Mesothelial cell of epicardium (in vitro differentiated cells): ENCODE measurements around the gene HPSE2. TPM values are rescaled to one million over a fixed set of nuclear protein-coding genes. Genes with fewer than 3 reads are reported as not detected.

Experiments
- DNase-seq, 2 experiments: peaks; one replicate each; pipeline ENCODE4 v3.0.0; 2021; ENCODE audit warnings: low spot score in 2 of 2; ENCODE audit not compliant: unreplicated experiment in 2 of 2
- H3K27ac Mint-ChIP-seq: 2 replicates; pipeline ENCODE4 v1.8.0; 2021; ENCODE audit warnings: mixed read lengths
- H3K27me3 Mint-ChIP-seq: 2 replicates; pipeline ENCODE4 v1.8.0; 2021; ENCODE audit warnings: low read depth, mixed read lengths
- H3K36me3 Mint-ChIP-seq: 2 replicates; pipeline ENCODE4 v1.8.0; 2021; ENCODE audit warnings: mixed read lengths
- H3K4me1 Mint-ChIP-seq: 2 replicates; pipeline ENCODE4 v1.8.0; 2021; ENCODE audit warnings: mixed read lengths
- H3K4me3 Mint-ChIP-seq: 2 replicates; pipeline ENCODE4 v1.8.0; 2021; ENCODE audit warnings: mild to moderate bottlenecking, moderate library complexity, mixed read lengths
- H3K9me3 Mint-ChIP-seq: 2 replicates; pipeline ENCODE4 v1.8.0; 2021; ENCODE audit warnings: mixed read lengths
- total RNA-seq: library from RNA; stranded (reverse); gene quantifications from 3 replicates; pipeline ENCODE4 v1.2.1, GENCODE V29; 2021
- TF ChIP-seq, protein P1 (sequence below): fragments of 200-600 bp; sonication (generic); IDR thresholded peaks from one replicate; pipeline ENCODE4 v1.5.0; 2021; ENCODE audit warnings: antibody characterized with exemption; ENCODE audit not compliant: unreplicated experiment

HPSE2 gene
- total RNA-seq, 1 donor from 2014 or later = 2.3 TPM

DNA sequence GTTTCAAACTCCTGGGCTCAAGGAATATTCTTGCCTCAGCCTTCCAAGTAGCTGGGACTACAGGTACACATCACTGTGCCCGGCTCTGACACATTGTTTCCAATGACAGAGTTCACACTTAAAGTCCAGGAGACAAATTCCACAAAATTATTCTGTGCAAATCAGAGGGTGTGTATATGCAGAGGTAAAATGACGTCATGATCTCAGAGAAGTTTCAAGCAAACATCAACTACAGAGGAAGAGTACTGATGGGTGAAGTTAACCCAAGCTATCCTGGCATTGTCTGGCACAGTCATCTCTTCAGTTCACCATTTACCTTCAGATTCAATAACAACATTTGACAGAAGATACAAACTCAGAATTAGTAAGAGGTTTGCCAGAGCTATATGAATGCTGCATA is 388.9 kb downstream of the HPSE2 start:
- no peak for DNase-seq
- H3K36me3 Mint-ChIP-seq = no peaks in the 10 kb centered on the region
- H3K27ac Mint-ChIP-seq = no peak overlapping the region
- no peaks in the 10 kb centered on the region for H3K4me1 Mint-ChIP-seq
- H3K4me3 Mint-ChIP-seq = no peak overlapping the region
- TF ChIP-seq, protein P1, sequence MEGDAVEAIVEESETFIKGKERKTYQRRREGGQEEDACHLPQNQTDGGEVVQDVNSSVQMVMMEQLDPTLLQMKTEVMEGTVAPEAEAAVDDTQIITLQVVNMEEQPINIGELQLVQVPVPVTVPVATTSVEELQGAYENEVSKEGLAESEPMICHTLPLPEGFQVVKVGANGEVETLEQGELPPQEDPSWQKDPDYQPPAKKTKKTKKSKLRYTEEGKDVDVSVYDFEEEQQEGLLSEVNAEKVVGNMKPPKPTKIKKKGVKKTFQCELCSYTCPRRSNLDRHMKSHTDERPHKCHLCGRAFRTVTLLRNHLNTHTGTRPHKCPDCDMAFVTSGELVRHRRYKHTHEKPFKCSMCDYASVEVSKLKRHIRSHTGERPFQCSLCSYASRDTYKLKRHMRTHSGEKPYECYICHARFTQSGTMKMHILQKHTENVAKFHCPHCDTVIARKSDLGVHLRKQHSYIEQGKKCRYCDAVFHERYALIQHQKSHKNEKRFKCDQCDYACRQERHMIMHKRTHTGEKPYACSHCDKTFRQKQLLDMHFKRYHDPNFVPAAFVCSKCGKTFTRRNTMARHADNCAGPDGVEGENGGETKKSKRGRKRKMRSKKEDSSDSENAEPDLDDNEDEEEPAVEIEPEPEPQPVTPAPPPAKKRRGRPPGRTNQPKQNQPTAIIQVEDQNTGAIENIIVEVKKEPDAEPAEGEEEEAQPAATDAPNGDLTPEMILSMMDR = no peak
- no peaks in the 10 kb centered on the region for H3K9me3 Mint-ChIP-seq
- peaks cover 13% of the 10 kb centered on the region for H3K27me3 Mint-ChIP-seq

DNA sequence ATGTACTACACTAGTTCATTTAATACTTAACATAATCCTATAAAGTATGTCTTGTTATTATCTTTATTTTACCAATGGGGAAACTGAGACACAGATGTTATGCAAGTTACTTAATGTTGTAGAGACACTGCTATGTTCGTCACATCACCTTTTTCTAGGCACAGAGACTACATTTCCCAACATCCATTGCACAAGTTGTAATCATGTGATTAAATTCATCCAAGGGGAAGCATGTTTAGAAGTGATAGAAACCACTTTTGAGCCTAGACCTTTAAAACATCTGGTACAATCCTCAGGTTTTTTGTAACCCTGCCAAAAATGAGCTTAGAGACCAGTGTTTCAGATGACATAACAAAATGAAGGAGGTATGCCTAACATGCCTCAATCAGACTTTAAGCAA is 402.1 kb downstream of the HPSE2 start:
- Mint-ChIP-seq H3K27ac (no peak overlapping the region), H3K27me3 (peaks cover 3% of the 10 kb centered on the region), H3K36me3 (no peaks in the 10 kb centered on the region), H3K4me3 (no peak overlapping the region), H3K9me3 (no peaks in the 10 kb centered on the region), H3K4me1 (peaks cover 18% of the 10 kb centered on the region)
- TF ChIP-seq, protein P1 = no peak
- no peak for DNase-seq

DNA sequence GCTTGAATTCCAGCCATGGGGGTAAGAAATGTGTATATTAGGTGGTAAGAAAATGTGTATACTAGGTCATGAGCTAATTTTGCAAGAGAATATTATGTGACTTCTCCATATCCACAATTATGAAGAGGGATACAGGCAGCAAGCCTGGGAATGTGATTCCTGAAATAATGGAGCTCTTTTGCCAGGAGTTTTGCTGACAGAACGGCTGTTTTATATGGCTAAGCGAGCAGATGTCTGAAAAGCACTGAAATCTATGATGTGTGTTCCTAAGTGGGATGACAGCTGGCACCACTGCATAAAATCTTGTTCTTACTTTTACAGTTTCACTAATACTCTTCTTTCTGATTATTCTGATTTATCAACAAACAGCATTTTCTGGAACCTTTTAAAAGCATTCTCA is 402.9 kb downstream of the HPSE2 start:
- H3K4me3 Mint-ChIP-seq = no peak overlapping the region
- H3K9me3 Mint-ChIP-seq = no peaks in the 10 kb centered on the region
- H3K27ac Mint-ChIP-seq = no peak overlapping the region
- DNase-seq = no peak
- H3K4me1 Mint-ChIP-seq = peaks cover 18% of the 10 kb centered on the region
- H3K36me3 Mint-ChIP-seq = no peaks in the 10 kb centered on the region
- TF ChIP-seq, protein P1 = no peak
- peaks cover 3% of the 10 kb centered on the region for H3K27me3 Mint-ChIP-seq

DNA sequence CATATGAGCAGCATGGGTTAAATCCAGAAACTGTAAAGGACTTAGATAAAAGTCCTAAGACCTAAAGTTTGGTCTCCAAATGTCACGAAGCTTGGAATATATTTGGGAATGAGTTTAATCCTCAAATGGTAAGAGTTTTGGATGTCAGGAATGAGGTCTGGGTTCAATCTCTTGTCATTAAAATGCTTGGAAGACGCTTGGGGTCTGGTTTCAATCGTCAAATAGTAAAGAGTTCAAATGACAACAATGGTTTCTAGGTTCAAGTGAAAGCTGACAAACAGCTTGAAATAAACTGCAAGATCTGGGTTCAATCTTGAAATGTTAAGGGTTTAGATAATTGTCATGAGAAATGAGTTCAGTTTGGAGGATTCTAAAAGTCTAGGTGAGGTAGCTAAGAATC is 403.5 kb downstream of the HPSE2 start:
- Mint-ChIP-seq H3K36me3 (no peaks in the 10 kb centered on the region), H3K4me3 (no peak overlapping the region), H3K9me3 (no peaks in the 10 kb centered on the region), H3K27ac (no peak overlapping the region), H3K4me1 (peaks cover 18% of the 10 kb centered on the region), H3K27me3 (peaks cover 3% of the 10 kb centered on the region)
- TF ChIP-seq, protein P1 = no peak
- no peak for DNase-seq

DNA sequence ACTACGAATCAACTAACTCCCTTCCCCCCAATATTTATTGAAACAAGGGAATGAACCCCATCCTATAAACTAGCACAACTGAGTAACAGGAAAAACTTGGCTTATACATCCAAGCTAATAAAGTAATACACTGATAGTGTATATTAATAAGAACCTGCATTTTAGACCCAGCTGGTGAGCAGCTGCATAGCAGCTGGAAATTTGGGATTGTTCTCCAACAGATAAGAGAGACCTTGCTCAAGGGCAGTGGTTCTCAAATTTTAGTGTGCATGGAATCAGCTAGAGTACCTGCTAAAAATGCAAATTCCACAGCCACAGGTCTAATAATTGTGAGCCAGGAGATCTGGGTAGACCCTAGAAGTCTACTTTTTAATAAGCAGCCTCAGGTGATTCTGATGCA is 404.3 kb downstream of the HPSE2 start:
- Mint-ChIP-seq H3K36me3 (no peaks in the 10 kb centered on the region), H3K9me3 (no peaks in the 10 kb centered on the region), H3K27me3 (peaks cover 3% of the 10 kb centered on the region), H3K27ac (no peak overlapping the region), H3K4me3 (no peak overlapping the region), H3K4me1 (peaks cover 18% of the 10 kb centered on the region)
- TF ChIP-seq, protein P1 = no peak
- DNase-seq = no peak

- H3K27ac Mint-ChIP-seq = no peak overlapping the region
- peaks cover 8% of the 10 kb centered on the region for H3K9me3 Mint-ChIP-seq
- H3K4me1 Mint-ChIP-seq = no peaks in the 10 kb centered on the region
- DNase-seq = no peak
- H3K27me3 Mint-ChIP-seq = peaks cover 4% of the 10 kb centered on the region
- H3K4me3 Mint-ChIP-seq = no peak overlapping the region
- TF ChIP-seq, protein P1 = no peak
- no peaks in the 10 kb centered on the region for H3K36me3 Mint-ChIP-seq
Measured at GRCh38 chr10:98825741-98826140, 409.9 kb downstream of the HPSE2 start.
